Gastroesophageal sphincter (tissue), 3 donors: ENCODE measurements around the gene DCST1.

ENCODE experiments used
- POLR2AphosphoS5 ChIP-seq: sonication (generic); formaldehyde crosslinking; IDR thresholded peaks from one replicate; pipeline ENCODE4 v1.6.1; 2017; ENCODE audit warnings: antibody characterized with exemption
- TF ChIP-seq, protein P1 (sequence below), 4 experiments: fragments of 200-600 bp in 2 of 4; fragments of 450-650 bp in 2 of 4; sonication (generic) in 1 of 4; IDR thresholded peaks; one replicate each; pipeline ENCODE4 v1.5.1; 2017 to 2019; ENCODE audit warnings: antibody characterized with exemption in 4 of 4, mild to moderate bottlenecking in 2 of 4, moderate library complexity in 2 of 4

- TF ChIP-seq, protein P1, sequence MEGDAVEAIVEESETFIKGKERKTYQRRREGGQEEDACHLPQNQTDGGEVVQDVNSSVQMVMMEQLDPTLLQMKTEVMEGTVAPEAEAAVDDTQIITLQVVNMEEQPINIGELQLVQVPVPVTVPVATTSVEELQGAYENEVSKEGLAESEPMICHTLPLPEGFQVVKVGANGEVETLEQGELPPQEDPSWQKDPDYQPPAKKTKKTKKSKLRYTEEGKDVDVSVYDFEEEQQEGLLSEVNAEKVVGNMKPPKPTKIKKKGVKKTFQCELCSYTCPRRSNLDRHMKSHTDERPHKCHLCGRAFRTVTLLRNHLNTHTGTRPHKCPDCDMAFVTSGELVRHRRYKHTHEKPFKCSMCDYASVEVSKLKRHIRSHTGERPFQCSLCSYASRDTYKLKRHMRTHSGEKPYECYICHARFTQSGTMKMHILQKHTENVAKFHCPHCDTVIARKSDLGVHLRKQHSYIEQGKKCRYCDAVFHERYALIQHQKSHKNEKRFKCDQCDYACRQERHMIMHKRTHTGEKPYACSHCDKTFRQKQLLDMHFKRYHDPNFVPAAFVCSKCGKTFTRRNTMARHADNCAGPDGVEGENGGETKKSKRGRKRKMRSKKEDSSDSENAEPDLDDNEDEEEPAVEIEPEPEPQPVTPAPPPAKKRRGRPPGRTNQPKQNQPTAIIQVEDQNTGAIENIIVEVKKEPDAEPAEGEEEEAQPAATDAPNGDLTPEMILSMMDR (IDR thresholded peaks at IDR 0.05) = no peak
- peak; percentile 53 for TF ChIP-seq POLR2AphosphoS5
Observed at GRCh38 chr1:155005076-155006011, 28.3 kb upstream of the DCST1 start.
